ENCODE data around the gene GNB1. TPM values are rescaled to one million over a fixed set of nuclear protein-coding genes. Genes with fewer than 3 reads are reported as not detected.

GNB1 gene
- total RNA-seq, 4 donors from 2014 or later: 150 to 191 (median 159) TPM

GRCh38 chr1:1922956-1923833 is 32.3 kb upstream of the GNB1 start:
- TF ChIP-seq EP300 (IDR thresholded peaks at IDR 0.05): no peak
- no peak for TF ChIP-seq POLR2A (IDR thresholded peaks at IDR 0.05)
- no peak for TF ChIP-seq CTCF (IDR thresholded peaks at IDR 0.05)
- Histone ChIP-seq H3K36me3 (no peaks in the 10 kb centered on the region), H3K9me3 (no peaks in the 10 kb centered on the region), H3K4me3 (no peak overlapping the region), H3K27ac (no peak overlapping the region), H3K27me3 (no peaks in the 10 kb centered on the region), H3K4me1 (peaks cover 0 to 27% (median 10%) of the 10 kb centered on the region in 4 donors)
- no peak for DNase-seq (ENCODE audit: low spot score in 2 of 2)
- WGBS, 2 donors: 61 to 71% methylated on average over 20 to 27 of the region's 29 CpGs

- 63 to 67% methylated on average over 4 to 6 of the region's 6 CpGs for WGBS, 2 donors
Measured at GRCh38 chr1:1922702-1922955, 31.7 kb upstream of the GNB1 start.

GRCh38 chr1:1921901-1922701 is 31.2 kb upstream of the GNB1 start:
- Histone ChIP-seq H3K9me3 (no peaks in the 10 kb centered on the region), H3K36me3 (no peaks in the 10 kb centered on the region), H3K4me1 (peaks cover 0 to 31% (median 12%) of the 10 kb centered on the region in 4 donors), H3K27me3 (no peaks in the 10 kb centered on the region), H3K27ac (no peak overlapping the region), H3K4me3 (no peak overlapping the region)
- no peak for TF ChIP-seq EP300 (IDR thresholded peaks at IDR 0.05)
- TF ChIP-seq CTCF (IDR thresholded peaks at IDR 0.05): no peak
- no peak for TF ChIP-seq POLR2A (IDR thresholded peaks at IDR 0.05)
- WGBS, 2 donors: 71 to 87% methylated on average over 11 to 13 of the region's 16 CpGs
- DNase-seq (ENCODE audit: low spot score in 2 of 2): no peak

More at GRCh38 chr1:1922702-1922955, 31.7 kb upstream of the GNB1 start:
- no peak overlapping the region for H3K27ac ChIP-seq
- no peak overlapping the region for H3K4me3 ChIP-seq
- TF ChIP-seq EP300 (IDR thresholded peaks at IDR 0.05) (no peak), POLR2A (IDR thresholded peaks at IDR 0.05) (no peak), CTCF (IDR thresholded peaks at IDR 0.05) (no peak)
- no peaks in the 10 kb centered on the region for H3K9me3 ChIP-seq
- H3K27me3 ChIP-seq: no peaks in the 10 kb centered on the region
- peaks cover 0 to 31% (median 12%) of the 10 kb centered on the region in 4 donors for H3K4me1 ChIP-seq
- no peaks in the 10 kb centered on the region for H3K36me3 ChIP-seq
- no peak for DNase-seq (ENCODE audit: low spot score in 2 of 2)

- TF ChIP-seq EP300 (IDR thresholded peaks at IDR 0.05) (no peak), CTCF (IDR thresholded peaks at IDR 0.05) (no peak), POLR2A (IDR thresholded peaks at IDR 0.05) (no peak)
- Histone ChIP-seq H3K36me3 (no peaks in the 10 kb centered on the region), H3K27ac (no peak overlapping the region), H3K4me1 (peaks cover 0 to 31% (median 12%) of the 10 kb centered on the region in 4 donors), H3K9me3 (no peaks in the 10 kb centered on the region), H3K27me3 (no peaks in the 10 kb centered on the region), H3K4me3 (no peak overlapping the region)
- 71 to 90% methylated on average over 4 of the region's 6 CpGs for WGBS, 2 donors
- DNase-seq (ENCODE audit: low spot score in 2 of 2): no peak
Measured at GRCh38 chr1:1921459-1921862, 30.6 kb upstream of the GNB1 start.

Data from tibial nerve (tissue), 4 donors.